NCI-H2227 treated with DMSO at 0.1 percent for 48 hours (cell line): ENCODE results near the gene DYNC1LI1.
A peak's percentile ranks its signal among the peaks of the same experiment; 100 is the strongest.

ENCODE experiments used
- DNase-seq: peaks from one replicate; lab custom pipeline; 2025; lab: John Stamatoyannopoulos, UW

The DYNC1LI1 gene

DNA sequence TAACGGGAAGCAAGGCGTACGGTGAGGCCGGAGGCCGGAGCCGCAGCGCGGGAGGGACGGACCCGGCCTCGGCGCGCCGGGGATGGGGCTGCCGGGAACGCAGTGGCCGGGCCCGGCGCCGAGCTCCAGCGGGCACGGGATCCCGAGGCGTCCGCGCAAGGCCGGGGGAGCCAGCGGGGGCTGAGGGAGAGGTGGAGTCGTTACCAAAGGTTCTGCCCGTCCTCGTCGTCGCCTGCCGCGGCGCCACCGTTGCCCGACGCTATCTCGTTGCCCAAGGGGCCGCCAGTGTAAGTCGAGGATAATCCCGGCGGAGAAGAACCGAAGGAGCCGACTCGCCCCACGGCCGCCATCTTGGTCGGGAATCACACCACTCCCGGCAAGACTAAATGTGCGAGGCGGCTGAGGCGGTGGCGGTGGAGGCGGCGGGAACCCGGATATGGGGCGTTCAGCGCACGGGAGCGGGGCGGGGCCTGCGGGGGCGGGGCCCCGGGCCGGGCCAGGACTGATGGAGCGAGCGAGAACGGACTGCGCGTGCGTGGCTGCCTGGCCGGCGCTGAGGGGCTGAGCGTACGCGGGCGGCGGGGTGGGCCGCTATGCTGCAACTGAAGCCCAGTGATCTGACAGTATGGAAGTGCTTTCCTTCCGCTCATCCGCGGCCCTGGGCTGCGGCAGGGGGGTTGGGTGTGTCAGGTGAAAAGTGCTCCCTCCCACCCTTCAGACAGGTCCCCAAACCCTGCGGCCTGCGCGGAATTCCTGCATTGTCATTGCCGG, at the start of gene DYNC1LI1:
DYNC1LI1 (minus strand) TSS at position 438 of the 771 bp plus-strand sequence; CDS start at position 350, 88 bp downstream.
- DNase-seq, result peak; percentile 94

DNA sequence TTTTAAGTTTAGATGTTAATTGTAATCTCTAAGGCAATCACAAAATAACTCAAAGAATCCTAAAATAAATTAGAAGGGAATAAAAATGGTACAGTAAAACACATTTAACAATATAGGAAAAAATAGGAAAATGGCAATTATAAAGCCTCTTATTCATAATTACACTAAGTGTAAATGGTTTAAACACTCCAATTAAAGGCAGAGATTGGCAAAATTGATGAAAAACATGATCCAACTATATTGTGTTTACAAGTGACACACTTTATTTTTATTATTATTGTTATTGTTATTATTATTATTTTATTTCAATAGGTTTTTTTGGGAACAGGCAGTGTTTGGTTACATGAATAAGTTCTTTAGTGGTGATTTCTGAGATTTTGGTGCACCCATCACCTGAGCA, 48.7 kb upstream of the DYNC1LI1 start:
- no peak for DNase-seq

DNA sequence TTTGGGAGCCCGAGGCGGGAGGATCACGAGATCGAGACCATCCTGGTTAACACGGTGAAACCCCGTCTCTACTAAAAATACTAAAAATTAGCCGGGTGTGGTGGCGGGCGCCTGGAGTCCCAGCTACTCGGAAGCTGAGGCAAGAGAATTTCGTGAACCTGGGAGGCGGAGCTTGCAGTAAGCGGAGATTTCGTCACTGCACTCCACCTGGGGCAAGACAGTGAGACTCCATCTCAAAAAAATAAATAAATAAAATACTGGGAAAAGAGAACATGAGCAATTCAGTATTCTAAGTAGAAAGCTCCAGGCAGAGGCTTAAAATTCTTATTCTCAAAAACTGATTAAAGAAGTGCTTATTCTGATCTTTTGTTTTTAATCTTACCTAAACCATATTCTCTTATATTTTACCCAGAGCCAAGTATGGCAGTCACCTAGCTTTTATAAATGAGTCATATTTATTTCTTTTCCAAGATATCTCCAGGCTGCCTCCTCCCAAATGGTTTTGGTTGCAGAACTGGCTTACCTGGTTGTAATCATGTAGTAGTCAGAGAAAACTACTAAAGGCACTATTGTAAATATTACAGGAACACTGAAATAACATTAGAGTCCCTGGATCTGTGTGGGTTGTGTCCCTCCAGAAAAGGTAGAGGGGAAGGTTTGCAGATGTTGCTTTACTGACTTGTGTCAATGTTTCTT, 45.8 kb upstream of the DYNC1LI1 start:
- no peak for DNase-seq

DNA sequence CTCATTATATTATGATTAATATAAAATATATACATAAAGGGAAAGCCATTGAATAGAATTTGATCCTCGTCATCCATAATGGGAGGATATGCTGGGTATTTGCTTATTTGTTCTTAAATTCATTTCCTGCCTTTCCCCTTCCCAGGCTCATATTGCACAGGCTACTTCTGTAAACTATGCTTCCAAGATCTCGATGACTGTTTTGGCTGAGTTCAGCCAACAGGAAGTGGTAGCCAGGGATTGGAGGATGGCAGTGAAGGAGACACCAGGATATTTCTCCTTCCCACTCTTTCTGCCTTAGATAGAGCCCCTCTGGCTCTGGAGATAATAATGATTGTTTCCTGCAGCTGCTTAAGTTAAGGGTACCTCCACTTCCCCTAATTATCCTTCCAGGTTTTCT, 44.3 kb upstream of the DYNC1LI1 start:
- DNase-seq, result no peak

DNA sequence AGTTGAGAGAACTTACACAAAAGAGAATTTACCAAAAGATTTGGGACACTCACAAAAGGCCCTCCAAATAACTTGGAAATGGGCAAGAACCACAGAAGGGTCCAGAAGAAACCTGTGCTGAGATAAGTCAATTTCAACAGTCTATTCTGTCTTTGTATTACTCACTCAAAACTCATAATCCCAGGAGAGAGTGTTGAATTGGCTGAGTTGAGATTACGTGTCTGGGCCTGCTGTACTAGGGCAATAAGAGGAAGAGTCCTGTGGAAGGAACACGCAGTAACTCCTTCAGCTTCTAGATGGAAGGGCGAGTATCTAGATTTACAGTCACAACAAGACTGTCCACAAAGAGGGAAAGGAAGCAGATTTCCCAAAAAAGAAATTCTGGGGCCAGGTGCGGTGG, 42.5 kb upstream of the DYNC1LI1 start:
- no peak for DNase-seq

DNA sequence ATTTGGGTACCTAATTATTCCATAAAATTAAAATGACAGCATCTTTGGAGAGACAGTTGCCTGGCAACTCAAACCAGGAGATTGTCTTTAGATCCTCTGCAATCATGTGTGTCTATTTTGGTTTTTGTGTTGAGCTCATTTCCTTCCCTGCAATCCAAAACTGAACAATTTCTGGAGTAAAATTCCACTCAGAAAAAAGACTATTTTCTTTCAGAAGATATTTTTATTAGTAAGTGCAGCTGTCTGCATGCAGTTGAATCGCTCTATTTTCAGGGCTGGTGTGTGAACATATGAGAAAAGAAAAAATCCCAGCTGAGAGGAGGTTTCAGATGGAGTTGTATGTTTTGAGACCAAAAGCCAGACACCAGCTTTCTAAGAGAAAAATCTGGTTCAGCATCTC, 41.9 kb upstream of the DYNC1LI1 start:
- DNase-seq, result no peak

DNA sequence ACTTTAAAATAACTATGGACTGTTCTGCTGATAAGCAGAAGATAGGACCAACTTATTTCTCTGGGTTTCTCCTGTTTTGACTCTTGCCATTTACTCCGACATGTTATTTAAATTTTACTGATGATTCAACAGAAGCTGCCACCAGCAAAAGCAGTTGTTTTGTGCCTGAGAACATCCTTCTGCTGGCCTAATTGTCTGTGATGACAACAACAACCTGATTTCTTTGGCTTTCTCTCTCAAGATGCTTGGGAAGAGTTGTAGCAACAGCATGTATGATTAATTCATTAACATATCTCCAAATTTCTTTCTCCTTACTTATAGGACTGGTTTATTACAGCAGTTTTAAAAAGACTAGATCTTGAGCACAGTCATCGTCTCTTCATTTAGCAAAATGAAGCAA, 36.9 kb upstream of the DYNC1LI1 start:
- no peak for DNase-seq

DNA sequence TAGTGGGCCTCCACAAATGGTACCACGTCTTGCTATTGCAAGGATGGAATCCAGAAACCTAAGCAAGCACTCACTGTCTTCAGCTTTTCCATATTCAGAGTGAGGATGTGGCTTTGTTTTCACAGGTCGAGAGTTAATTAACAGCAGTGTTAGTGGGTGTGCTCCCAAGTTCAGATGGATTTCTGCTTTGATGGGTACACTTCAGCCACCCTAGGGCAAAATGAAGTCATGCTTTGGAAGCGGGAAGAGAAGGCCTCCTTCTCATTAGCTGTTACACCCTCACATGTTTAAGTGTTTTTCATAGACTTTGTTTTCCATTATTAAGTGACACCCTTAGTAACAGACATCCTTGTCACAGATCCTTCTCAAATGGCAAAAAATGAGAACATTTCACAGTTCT, 36.3 kb upstream of the DYNC1LI1 start:
- DNase-seq, result no peak

DNA sequence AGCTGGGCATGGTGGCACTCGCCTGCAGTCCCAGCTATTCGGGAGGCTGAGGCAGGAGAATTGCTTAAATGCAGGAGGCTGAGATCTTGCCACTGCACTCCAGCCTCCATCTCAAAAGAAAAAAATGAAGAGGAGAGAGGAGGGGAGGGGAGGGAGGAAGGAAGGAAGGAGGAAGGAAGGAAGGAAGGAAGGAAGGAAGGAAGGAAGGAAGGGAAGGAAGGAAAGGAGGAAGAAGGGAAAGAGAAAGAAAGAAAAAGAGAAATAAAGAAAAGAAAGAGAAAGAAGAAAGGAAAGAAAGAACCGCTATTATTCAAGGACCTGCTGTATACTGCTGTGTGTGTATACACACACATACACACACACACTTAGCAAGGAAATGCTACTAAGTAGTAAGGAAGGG, 35.6 kb upstream of the DYNC1LI1 start:
- no peak for DNase-seq

DNA sequence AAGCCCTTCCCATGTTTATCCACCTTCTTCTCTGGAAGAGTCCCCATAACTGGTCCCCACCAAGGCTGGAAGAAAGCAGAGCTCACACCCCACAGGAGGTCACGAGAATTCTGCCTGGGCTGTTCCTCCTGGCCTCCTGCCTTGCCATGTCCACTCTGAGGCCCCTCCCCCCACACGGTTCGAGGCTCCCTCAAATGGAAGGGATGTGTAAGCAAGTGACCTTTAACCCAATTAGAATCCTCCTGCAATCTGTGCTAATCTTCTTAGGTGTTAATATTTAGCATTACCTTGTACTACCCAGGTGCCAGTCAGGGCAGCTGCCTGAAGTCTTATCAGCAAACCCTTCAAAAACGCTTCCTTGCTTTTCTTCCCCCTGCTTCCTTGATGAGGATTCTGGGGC, 32.4 kb upstream of the DYNC1LI1 start:
- no peak for DNase-seq

DNA sequence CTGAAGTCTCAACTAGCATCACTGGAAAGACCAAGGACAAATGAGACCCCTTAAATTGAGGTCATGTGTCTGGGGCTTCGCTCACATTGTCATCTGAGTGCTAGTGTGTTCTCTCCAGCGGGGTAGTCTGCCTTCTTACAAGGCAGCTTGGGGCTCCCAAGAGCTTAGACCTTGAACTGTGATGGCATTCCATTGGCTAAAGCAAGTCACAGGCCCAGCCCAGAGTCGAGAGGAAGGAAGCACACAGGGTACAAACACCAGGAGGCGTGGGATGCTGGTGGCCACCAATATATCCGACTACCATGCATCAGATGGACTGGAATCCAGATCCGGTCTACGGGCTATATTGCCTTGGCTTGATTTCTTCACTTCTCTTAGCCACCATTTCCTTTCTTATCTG, 31.5 kb upstream of the DYNC1LI1 start:
- DNase-seq, result no peak

DNA sequence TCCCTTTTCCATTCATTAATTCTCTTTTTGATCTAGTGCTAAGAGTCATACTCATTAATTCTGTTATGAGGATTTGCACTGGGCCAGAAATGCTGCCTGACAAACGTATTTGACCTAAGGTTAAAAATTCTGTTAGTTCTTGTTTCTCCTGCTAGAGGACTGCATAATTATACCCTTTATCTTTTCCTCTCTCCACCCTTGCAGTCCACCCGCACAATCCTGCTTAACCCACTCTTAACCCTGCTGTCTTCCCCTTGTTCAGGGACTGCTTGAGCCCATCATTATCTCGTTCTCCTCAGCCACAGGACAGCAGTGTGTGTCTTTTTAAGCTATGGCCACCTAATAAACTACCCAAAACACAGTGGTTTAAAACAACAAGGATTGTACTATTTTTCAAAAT, 31.1 kb upstream of the DYNC1LI1 start:
- DNase-seq, result peak; percentile 51

DNA sequence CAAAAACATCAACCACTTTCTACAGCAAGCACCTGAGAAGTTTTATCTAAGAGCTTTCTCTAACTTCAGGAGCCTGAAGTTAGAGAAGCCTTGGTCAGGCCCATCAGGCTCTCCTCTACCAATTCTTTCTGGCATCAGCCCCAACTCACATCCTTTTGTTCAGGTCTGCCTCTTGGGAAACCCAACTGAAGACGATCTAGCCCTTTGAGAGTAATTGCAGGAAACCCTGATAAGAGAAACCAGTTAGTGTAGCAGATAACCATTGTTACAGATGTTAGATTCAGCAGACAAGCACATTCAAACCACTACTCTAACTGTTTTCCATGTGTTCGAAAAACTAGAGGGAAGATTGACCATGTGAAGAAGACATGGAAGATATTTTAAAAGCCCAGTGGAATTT, 27.0 kb upstream of the DYNC1LI1 start:
- DNase-seq, result no peak

DNA sequence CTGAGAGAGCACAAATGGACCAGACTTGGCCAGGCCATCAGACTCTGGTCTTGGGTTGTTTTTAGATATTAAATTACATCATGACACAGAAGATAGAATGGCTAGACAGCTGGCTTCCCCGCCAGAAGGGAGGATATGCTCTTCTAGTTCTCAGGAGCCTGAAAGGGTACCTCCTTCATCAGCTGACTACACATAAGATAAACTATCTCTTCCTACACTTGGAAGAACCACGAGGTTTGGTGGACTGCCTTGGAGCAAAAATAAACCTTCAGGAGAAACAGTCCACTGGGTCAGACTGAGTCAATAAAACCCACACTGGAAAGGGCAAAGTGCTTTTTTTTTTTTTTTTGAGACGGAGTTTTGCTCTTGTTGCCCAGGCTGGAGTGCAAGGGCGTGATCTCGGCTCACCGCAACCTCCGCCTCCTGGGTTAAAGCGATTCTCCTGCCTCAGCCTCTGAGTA, 26.3 kb upstream of the DYNC1LI1 start:
- no peak for DNase-seq

DNA sequence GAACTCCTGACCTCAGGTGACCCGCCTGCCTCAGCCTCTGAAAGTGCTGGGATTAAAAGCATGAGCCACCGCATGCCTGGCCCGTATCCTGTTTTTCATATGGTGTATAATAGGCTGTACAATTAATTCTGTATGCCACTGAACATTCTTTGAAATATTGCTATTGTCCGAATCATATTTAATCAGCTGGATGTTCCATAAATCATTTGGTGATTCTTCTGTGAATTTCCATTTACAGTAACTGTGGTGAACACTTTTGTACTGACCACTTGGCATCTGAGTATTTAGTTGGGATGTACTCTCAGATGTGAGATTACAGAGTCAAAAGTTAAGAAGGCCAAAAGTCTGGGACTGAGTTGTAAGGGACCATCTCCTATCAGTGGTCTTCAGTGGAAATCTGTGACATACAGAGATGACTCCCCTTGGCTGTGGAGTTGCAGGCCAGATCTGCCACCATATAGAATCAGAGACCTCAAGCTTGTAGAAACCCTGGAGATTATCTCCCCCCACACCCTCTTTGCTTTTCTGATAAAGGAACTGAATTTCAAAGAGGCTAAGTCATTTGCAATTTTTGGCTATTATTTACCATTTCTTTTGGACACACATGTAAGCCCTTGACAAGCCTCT, 25.7 kb upstream of the DYNC1LI1 start:
- DNase-seq, result no peak

DNA sequence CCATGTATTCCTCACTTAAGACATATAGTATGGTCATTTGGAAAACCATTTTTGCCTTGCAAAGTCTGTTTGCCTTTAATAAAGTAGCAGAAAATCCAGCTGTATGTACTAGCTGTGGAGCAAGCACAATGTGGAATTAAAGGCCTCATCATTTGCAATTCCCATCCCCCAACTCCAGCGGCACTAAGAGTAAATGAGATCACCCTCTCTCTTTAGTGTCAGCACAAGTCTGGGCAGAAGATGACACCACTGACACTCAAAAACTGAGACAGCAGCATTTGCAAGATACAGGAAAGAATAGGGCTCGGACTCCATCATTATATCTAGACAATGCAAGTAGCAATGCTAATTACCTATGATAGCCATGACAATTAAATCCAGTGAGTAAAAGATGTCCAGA, 24.7 kb upstream of the DYNC1LI1 start:
- DNase-seq, result no peak

DNA sequence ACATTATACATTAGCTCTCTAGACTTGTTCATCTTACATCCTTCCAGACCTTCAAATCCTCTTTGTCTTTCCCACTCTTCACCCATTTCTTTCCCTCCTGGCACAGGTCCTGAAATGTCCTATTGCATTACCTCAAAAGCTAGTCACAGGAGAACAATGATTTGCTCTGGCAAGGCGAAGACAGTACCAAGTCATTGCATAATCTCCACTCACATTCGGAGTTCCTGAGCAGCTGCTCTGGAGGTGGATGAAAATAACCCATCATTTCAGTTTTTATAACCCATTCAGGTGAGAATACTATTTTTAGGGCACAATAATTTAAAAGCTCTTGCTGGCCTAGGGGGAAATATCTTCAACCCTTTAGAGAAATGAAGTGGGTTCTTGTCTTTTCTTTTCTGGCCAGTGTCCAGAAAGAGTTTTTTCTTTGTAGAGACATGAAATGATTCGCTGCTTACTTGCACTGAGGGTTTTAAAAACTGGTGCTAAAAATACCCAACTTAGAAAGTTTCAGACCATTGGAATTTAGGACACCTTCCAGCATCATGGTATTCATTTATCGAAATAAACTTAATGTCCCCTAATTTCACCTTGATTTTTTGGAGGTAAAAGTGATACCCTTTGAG, 23.4 kb upstream of the DYNC1LI1 start:
- no peak for DNase-seq

DNA sequence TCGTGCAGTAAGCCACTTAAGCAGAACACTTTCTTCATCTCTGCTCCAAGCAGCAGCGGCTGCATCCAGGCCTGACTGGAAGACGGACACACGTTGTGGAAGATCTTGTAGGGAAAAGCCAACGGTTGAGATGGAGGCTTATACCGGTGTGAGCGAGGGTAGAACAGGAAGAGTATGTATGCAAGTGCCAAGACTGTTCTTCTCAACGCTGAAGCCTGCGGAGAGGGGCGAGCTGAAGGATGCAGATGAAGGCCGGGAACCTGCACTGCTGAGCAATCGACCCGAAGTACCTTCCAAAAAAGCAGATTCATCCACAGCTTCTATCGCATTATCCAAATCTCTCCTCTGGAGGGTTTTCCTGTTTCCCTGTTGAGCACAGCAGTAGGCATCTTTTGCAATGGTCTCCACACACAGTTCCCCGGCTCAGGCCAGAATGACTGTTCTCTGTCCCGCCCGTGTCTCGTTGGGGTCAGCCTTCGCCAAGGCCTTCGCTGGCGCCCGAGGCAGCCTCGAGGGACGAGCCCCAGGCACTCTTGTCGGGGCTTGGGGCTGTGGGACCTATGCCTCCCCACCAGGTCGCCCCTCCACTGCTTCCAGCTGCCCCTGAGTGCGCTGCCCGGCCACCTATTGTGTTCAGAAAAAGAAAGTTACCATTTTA, 22.2 kb upstream of the DYNC1LI1 start:
- DNase-seq, result no peak

DNA sequence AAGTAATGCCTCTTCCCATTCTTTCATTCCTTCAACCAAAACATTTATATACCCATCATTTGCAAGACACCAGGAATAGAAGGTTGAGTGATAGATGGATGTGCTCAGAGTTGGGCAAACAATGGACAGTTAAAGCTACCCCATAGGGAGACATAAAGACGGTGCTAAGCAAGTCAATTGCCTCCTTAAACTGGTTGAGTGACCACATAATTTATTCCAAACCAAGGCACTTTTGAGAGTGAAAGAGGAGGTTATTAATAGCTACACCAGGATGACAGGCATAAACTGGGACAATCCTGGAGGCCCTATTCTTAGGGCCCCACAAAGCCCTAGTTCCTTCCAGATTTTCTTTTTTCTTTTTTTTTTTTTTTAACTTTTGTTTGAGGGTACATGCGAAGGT, 21.4 kb upstream of the DYNC1LI1 start:
- peak; percentile 22 for DNase-seq

DNA sequence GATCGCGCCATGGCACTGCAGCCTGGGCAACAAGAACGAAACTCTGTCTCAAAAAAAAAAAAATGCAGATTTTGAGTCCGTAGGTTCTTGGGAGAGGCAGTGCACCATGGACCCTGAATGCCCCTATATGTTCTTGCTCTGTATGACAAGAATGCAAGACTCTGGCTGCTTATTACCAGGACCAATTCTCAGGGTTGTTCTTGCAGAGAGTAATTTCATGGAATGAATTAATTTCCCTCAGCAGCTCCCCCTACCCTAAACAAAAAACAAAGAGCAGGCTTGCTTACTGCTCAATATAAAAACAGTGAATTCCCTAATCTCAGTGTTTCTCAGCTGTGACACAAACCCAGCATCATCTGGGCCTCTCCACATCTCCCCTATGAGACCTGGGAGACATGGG, 20.5 kb upstream of the DYNC1LI1 start:
- DNase-seq, result no peak

DNA sequence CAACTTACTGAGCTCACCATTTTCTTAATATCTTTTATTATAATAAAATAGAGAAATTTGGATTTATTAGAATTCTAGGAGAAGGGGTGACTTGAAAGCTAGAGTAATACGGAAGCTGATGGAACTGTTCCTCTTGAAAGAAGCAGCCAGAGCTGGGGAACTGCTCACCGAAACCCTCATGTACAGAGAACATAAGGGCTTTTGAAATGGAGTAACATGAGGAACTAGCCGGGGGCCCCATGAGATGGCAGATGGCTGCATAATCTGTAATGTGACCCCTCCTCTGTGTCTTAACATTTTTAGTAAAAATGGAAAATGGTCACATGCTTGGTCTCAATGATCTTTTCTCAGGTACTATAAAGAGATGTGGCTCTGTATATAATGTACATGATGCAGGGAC, 15.7 kb upstream of the DYNC1LI1 start:
- DNase-seq, result no peak

DNA sequence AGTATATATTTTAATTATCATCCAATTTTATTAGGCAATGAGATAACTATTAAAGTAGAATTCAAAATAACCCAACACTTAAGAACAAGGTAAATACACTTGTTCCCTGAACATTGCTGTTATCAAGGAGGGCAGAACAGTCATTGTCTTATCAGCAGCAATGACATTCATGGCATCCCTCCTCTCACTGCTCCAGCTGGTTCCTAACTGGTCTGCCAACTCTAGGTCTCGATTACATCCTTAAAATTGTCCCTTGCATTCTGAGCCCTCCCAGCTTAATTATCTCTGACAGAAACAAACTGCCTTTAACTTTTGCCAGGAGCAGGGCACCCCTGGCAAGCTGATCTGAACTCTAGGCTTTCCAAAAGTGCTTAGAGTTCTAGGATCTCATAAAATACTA, 14.0 kb upstream of the DYNC1LI1 start:
- no peak for DNase-seq
